Fibroblast of skin of left quadriceps (primary cell): ENCODE results near the gene PDZD2.

Experiments
- DNase-seq, 2 experiments: peaks; one replicate each; pipeline ENCODE4 v3.0.0-alpha.2; 2013; ENCODE audit warnings: low read depth in 2 of 2

PDZD2 gene

GRCh38 chr5:31824869-31825517, 186.1 kb downstream of the PDZD2 start:
- DNase-seq = no peak

- DNase-seq = peak; percentile 29 to 31
Measured at GRCh38 chr5:31825518-31826068, 186.7 kb downstream of the PDZD2 start.

GRCh38 chr5:31827867-31828266, 188.9 kb downstream of the PDZD2 start:
- peak; percentile 88 to 89 for DNase-seq

GRCh38 chr5:31832966-31833365, 194.0 kb downstream of the PDZD2 start:
- DNase-seq = no peak

GRCh38 chr5:31833710-31834109, 194.8 kb downstream of the PDZD2 start:
- DNase-seq = no peak

GRCh38 chr5:31844622-31845345, 205.9 kb downstream of the PDZD2 start:
- no peak for DNase-seq

- DNase-seq = peak in 1 of 2 experiments; percentile 6
Measured at GRCh38 chr5:31845361-31845760, 206.4 kb downstream of the PDZD2 start.

GRCh38 chr5:31846934-31847333, 208.0 kb downstream of the PDZD2 start:
- no peak for DNase-seq

- DNase-seq = no peak
Measured at GRCh38 chr5:31847354-31847753, 208.4 kb downstream of the PDZD2 start.

- DNase-seq = no peak
Measured at GRCh38 chr5:31850981-31851689, 212.2 kb downstream of the PDZD2 start.

- DNase-seq = no peak
Measured at GRCh38 chr5:31853398-31854135, 214.6 kb downstream of the PDZD2 start.

- peak; percentile 9 to 13 for DNase-seq
Measured at GRCh38 chr5:31854181-31855133, 215.5 kb downstream of the PDZD2 start.

GRCh38 chr5:31855134-31856040, 216.5 kb downstream of the PDZD2 start:
- no peak for DNase-seq

GRCh38 chr5:31859096-31859495, 220.2 kb downstream of the PDZD2 start:
- DNase-seq = no peak

- no peak for DNase-seq
Measured at GRCh38 chr5:31860278-31860677, 221.3 kb downstream of the PDZD2 start.

- DNase-seq = no peak
Measured at GRCh38 chr5:31860726-31861433, 221.9 kb downstream of the PDZD2 start.

- no peak for DNase-seq
Measured at GRCh38 chr5:31861601-31862000, 222.7 kb downstream of the PDZD2 start.

- no peak for DNase-seq
Measured at GRCh38 chr5:31863991-31864411, 225.1 kb downstream of the PDZD2 start.

- no peak for DNase-seq
Measured at GRCh38 chr5:31866166-31866565, 227.2 kb downstream of the PDZD2 start.
